Spleen (tissue), 7 donors: ENCODE results near the gene ZPLD1.

Experiments used
- CTCF ChIP-seq, 11 experiments: fragments of 200-600 bp in 7 of 11; fragments of 450-650 bp in 4 of 11; sonication (generic) in 4 of 11; IDR thresholded peaks in 8 of 11; conservative IDR thresholded peaks in 3 of 11; 1 replicate in 7 of 11; 2 replicates in 4 of 11; pipeline versions ENCODE4 v1.4.0 to v1.8.0; 2016 to 2021; ENCODE audit warnings: antibody characterized with exemption in 11 of 11, inconsistent platforms in 4 of 11, mild to moderate bottlenecking in 1 of 11
- POLR2AphosphoS5 ChIP-seq, 3 donors: sonication (generic); formaldehyde crosslinking; IDR thresholded peaks; one replicate each; pipeline ENCODE4 v1.5.1; 2017; ENCODE audit warnings: antibody characterized with exemption in 3 of 3
- donor health status: DM: no; HTN: no; CAD: no; lungs with moderate emphysema.
- donor health status: DM: no; HTN: no; CAD: no.
- donor health status: DM: no; HTN: no; CAD: no.

- TF ChIP-seq CTCF (IDR thresholded peaks at IDR 0.05 in 8 of 11, conservative IDR thresholded peaks at IDR 0.05 in 3 of 11) (no peak), POLR2AphosphoS5 (IDR thresholded peaks at IDR 0.05) (no peak)
These were observed 43.9 kb upstream of the ZPLD1 start for GRCh38 chr3:102390916-102391315.
